Mesenchymal stem cell (in vitro differentiated cells and primary cell): ENCODE data around the gene PIEZO1.

Source experiments
- DNase-seq: peaks from one replicate; pipeline ENCODE4 v3.0.0-alpha.2; 2013
- H2AFZ ChIP-seq: one replicate; pipeline ENCODE4 v1.6.1; 2013; ENCODE audit warnings: low read depth, mild to moderate bottlenecking, control low read depth, inconsistent platforms, low read length, moderate library complexity
- H2AK5ac ChIP-seq: 2 replicates; pipeline ENCODE4 v1.6.1; 2013; ENCODE audit warnings: low read length, moderate library complexity, mild to moderate bottlenecking, inconsistent platforms; ENCODE audit not compliant: severe bottlenecking
- H2BK120ac ChIP-seq: one replicate; pipeline ENCODE4 v1.6.1; 2013; ENCODE audit warnings: low read depth, mild to moderate bottlenecking, inconsistent platforms, low read length, moderate library complexity
- H2BK12ac ChIP-seq, 2 experiments: one replicate each; pipeline ENCODE4 v1.6.1; 2013; ENCODE audit warnings: inconsistent platforms in 2 of 2, low read length in 2 of 2, mild to moderate bottlenecking in 2 of 2, moderate library complexity in 2 of 2, control low read depth in 1 of 2
- H2BK15ac ChIP-seq: one replicate; pipeline ENCODE4 v1.6.1; 2013; ENCODE audit warnings: mild to moderate bottlenecking, low read depth, inconsistent platforms; ENCODE audit not compliant: poor library complexity, severe bottlenecking
- H2BK5ac ChIP-seq: 2 replicates; pipeline ENCODE4 v1.6.1; 2013; ENCODE audit warnings: low read depth, mild to moderate bottlenecking, low read length, control low read depth, inconsistent platforms; ENCODE audit not compliant: poor library complexity, severe bottlenecking
- H3K14ac ChIP-seq, 2 experiments: one replicate each; pipeline ENCODE4 v1.6.1; 2013; ENCODE audit warnings: inconsistent platforms in 2 of 2, low read length in 2 of 2, control low read depth in 1 of 2, mild to moderate bottlenecking in 1 of 2, moderate library complexity in 1 of 2
- H3K18ac ChIP-seq, 2 experiments: one replicate each; pipeline ENCODE4 v1.6.1; 2013; ENCODE audit warnings: inconsistent platforms in 2 of 2, low read length in 2 of 2, control low read depth in 1 of 2, low read depth in 1 of 2, mild to moderate bottlenecking in 1 of 2
- H3K23ac ChIP-seq, 2 experiments: one replicate each; pipeline ENCODE4 v1.6.1; 2013; ENCODE audit warnings: inconsistent platforms in 2 of 2, low read length in 2 of 2, mild to moderate bottlenecking in 2 of 2, moderate library complexity in 2 of 2, control low read depth in 1 of 2
- H3K27ac ChIP-seq: 2 replicates; pipeline ENCODE4 v1.5.1; 2013; ENCODE audit warnings: mild to moderate bottlenecking, moderate library complexity, low read length, control low read depth, inconsistent platforms; ENCODE audit not compliant: poor library complexity, severe bottlenecking
- H3K27me3 ChIP-seq, 2 experiments: 2 replicates each; pipeline versions ENCODE4 v1.6.1 to v1.7.0; 2013; ENCODE audit warnings: low read length in 2 of 2, mild to moderate bottlenecking in 2 of 2, moderate library complexity in 2 of 2, control low read depth in 1 of 2, inconsistent platforms in 1 of 2; ENCODE audit not compliant: control insufficient read depth in 1 of 2, insufficient read depth in 1 of 2
- H3K36me3 ChIP-seq, 2 experiments: 2 replicates each; pipeline versions ENCODE4 v1.6.1 to v1.7.0; 2013; ENCODE audit warnings: low read length in 2 of 2, control low read depth in 1 of 2, inconsistent platforms in 1 of 2, low read depth in 1 of 2, mild to moderate bottlenecking in 1 of 2; ENCODE audit not compliant: insufficient read depth in 2 of 2, control insufficient read depth in 1 of 2
- H3K4ac ChIP-seq, 2 experiments: one replicate each; pipeline ENCODE4 v1.6.1; 2013; ENCODE audit warnings: inconsistent platforms in 2 of 2, low read length in 2 of 2, mild to moderate bottlenecking in 2 of 2, moderate library complexity in 2 of 2, control low read depth in 1 of 2, low read depth in 1 of 2
- H3K4me1 ChIP-seq: 2 replicates; pipeline ENCODE4 v1.6.1; 2013; ENCODE audit warnings: low read depth, low read length, control low read depth; ENCODE audit not compliant: control insufficient read depth, insufficient read depth
- H3K4me2 ChIP-seq: 2 replicates; pipeline ENCODE4 v1.6.1; 2013; ENCODE audit warnings: low read length, mild to moderate bottlenecking, inconsistent platforms; ENCODE audit not compliant: poor library complexity, severe bottlenecking
- H3K4me3 ChIP-seq, 2 experiments: 2 replicates each; pipeline versions ENCODE4 v1.5.1 to v1.7.0; 2013; ENCODE audit warnings: low read length in 2 of 2, mild to moderate bottlenecking in 2 of 2, control low read depth in 1 of 2, low read depth in 1 of 2; ENCODE audit not compliant: insufficient read depth in 1 of 2
- H3K79me1 ChIP-seq: replicated peaks from 2 replicates; pipeline ENCODE4 v1.6.1; 2013; ENCODE audit warnings: mild to moderate bottlenecking, control low read depth, low read length, inconsistent platforms; ENCODE audit not compliant: poor library complexity, severe bottlenecking
- H3K9ac ChIP-seq: 2 replicates; pipeline ENCODE4 v1.7.0; 2013; ENCODE audit warnings: mild to moderate bottlenecking, low read length, moderate library complexity
- H3K9me3 ChIP-seq: 2 replicates; pipeline ENCODE4 v1.7.0; 2013; ENCODE audit warnings: mild to moderate bottlenecking, low read length; ENCODE audit not compliant: control insufficient read depth
- H4K8ac ChIP-seq: one replicate; pipeline ENCODE4 v1.6.1; 2013; ENCODE audit warnings: inconsistent platforms, mild to moderate bottlenecking, low read length, moderate library complexity
- H4K91ac ChIP-seq: one replicate; pipeline ENCODE4 v1.6.1; 2013; ENCODE audit warnings: mild to moderate bottlenecking, low read length, inconsistent platforms
- WGBS: methylation state at CpG from one replicate; pipeline ENCODE4 v1.1.7; 2013; ENCODE audit warnings: mixed read lengths; 5-methylcytosine and 5-hydroxymethylcytosine counted together

Gene PIEZO1

GRCh38 chr16:88798772-88799455 lies 13.9 kb upstream of the PIEZO1 start:
- no peak overlapping the region for H2BK15ac ChIP-seq
- H3K9me3 ChIP-seq, result no peaks in the 10 kb centered on the region
- no peak overlapping the region for H3K14ac ChIP-seq
- H3K79me1 ChIP-seq, result peaks cover 3% of the 10 kb centered on the region
- H2AFZ ChIP-seq, result no peak overlapping the region
- no peak overlapping the region for H4K8ac ChIP-seq
- no peak overlapping the region for H3K27ac ChIP-seq
- H2BK5ac ChIP-seq, result no peak overlapping the region
- no peak overlapping the region for H2BK120ac ChIP-seq
- DNase-seq, result no peak
- no peak overlapping the region for H3K23ac ChIP-seq
- H3K9ac ChIP-seq, result no peak overlapping the region
- H4K91ac ChIP-seq, result no peak overlapping the region
- peaks cover 0 to 8% of the 10 kb centered on the region in 2 experiments for H3K36me3 ChIP-seq
- peaks cover 0 to 1% of the 10 kb centered on the region in 2 experiments for H3K27me3 ChIP-seq
- peaks cover 9% of the 10 kb centered on the region for H3K4me1 ChIP-seq
- H3K18ac ChIP-seq, result no peak overlapping the region
- H3K4ac ChIP-seq, result no peak overlapping the region
- no peak overlapping the region for H2AK5ac ChIP-seq
- no peak overlapping the region for H3K4me3 ChIP-seq
- no peak overlapping the region for H3K4me2 ChIP-seq
- no peak overlapping the region for H2BK12ac ChIP-seq

DNA sequence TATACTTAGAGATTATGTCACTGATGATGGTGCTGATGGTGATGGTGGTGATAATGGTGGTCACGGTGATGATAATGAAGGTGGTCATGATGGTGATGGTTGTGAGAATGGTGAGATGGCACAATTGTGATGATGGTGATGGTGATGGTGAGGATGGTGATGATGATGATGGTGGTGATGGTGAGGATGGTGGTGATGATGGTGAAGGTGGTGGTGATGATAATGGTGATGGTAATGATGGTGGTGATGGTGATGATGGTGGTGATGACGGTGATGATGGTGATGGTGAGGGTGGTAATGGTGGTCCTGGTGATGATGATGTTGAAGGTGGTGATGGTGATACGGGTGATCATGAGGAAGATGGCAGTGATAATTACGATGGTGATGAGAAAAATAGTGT lies 13.1 kb upstream of the PIEZO1 start:
- peaks cover 8% of the 10 kb centered on the region for H3K4me1 ChIP-seq

DNA sequence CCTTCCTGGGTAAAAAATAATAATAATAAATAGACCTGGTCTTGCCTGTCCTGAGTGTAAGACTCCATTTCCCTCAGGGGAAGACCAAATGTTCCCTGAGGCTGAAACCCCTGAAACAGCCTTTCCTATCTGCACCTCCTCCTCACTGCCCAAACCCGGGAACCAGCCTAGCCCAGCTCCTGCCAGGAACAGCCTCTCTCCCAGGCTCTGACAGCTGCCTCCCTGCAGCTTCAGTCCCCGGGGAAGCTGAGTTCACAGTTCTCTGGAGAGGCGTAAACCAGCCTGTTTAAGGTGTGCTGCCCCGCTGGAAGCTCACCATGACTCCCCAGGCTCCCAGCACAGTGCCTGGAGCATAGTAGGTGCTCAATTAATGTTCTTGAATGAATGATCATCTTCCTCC lies 11.3 kb upstream of the PIEZO1 start:
- no peak overlapping the region for H3K18ac ChIP-seq
- no peak overlapping the region for H2BK5ac ChIP-seq
- H3K4ac ChIP-seq, result no peak overlapping the region
- H2BK120ac ChIP-seq, result no peak overlapping the region
- WGBS, result no CpG with 5 or more reads among the region's 4 CpGs
- no peak overlapping the region for H3K27ac ChIP-seq
- H3K9ac ChIP-seq, result no peak overlapping the region
- H2BK12ac ChIP-seq, result no peak overlapping the region
- H3K14ac ChIP-seq, result no peak overlapping the region
- H2BK15ac ChIP-seq, result no peak overlapping the region
- H3K79me1 ChIP-seq, result no peaks in the 10 kb centered on the region
- H3K9me3 ChIP-seq, result no peaks in the 10 kb centered on the region
- no peak overlapping the region for H3K4me3 ChIP-seq
- no peak overlapping the region for H2AK5ac ChIP-seq
- H3K23ac ChIP-seq, result no peak overlapping the region
- H2AFZ ChIP-seq, result no peak overlapping the region
- peaks cover 4 to 27% of the 10 kb centered on the region in 2 experiments for H3K27me3 ChIP-seq
- no peak overlapping the region for H4K91ac ChIP-seq
- no peak for DNase-seq
- H3K4me1 ChIP-seq, result peaks cover 16% of the 10 kb centered on the region
- no peak overlapping the region for H3K4me2 ChIP-seq
- no peak overlapping the region for H4K8ac ChIP-seq
- peaks cover 0 to 8% of the 10 kb centered on the region in 2 experiments for H3K36me3 ChIP-seq

More for the DNA sequence above, 13.1 kb upstream of the PIEZO1 start:
- Histone ChIP-seq H4K91ac (no peak overlapping the region), H4K8ac (no peak overlapping the region), H2BK120ac (no peak overlapping the region), H3K23ac (no peak overlapping the region), H3K27me3 (peaks cover 4 to 9% of the 10 kb centered on the region in 2 experiments), H3K27ac (no peak overlapping the region), H2AFZ (no peak overlapping the region), H2BK5ac (no peak overlapping the region), H3K36me3 (peaks cover 0 to 8% of the 10 kb centered on the region in 2 experiments), H3K4ac (no peak overlapping the region), H3K18ac (no peak overlapping the region), H3K4me2 (no peak overlapping the region), H2BK15ac (no peak overlapping the region), H3K9ac (no peak overlapping the region), H3K4me3 (no peak overlapping the region), H2BK12ac (no peak overlapping the region), H3K9me3 (no peaks in the 10 kb centered on the region), H3K79me1 (peaks cover 3% of the 10 kb centered on the region), H2AK5ac (no peak overlapping the region), H3K14ac (no peak overlapping the region)
- over 99% methylated on average over 4 of the region's 4 CpGs for WGBS
- no peak for DNase-seq

DNA sequence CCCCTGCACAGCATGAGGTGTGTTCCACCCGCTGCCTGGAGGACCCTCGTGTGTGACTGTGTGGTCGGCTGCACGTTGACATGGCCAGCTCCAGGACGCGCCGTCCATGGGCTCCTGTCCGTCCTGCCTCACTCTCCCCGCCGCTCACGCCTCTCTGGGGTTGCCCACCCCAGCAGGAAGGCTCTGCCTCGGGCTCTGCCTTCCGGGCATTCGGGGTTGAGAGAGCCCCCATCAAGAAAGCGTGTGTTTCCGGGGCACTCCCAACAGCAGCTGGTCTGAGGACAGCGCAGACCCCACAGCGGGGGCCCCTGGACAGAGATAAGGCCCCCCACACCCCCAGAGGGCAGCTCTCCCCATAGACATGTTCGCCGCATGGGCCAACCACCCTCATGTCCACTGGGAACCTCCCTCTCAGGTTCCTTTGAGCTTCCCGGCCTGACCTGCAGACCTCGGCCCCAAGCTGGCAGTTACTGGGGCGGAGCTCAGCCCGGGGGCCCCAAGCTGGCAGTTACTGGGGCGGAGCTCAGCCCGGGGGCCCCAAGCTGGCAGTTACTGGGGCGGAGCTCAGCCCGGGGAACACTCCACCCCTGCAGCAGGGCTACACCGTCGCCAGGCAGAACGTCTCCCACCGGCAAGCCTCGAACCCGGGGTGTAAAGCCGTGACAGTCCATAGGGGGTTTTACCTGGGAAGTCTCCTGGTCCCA lies 8.4 kb upstream of the PIEZO1 start:
- Histone ChIP-seq H3K4ac (no peak overlapping the region), H3K18ac (no peak overlapping the region), H2AK5ac (no peak overlapping the region), H2BK12ac (peak overlapping the region in 1 of 2 experiments; percentile 19), H3K9ac (no peak overlapping the region), H3K36me3 (no peaks in the 10 kb centered on the region), H2BK15ac (peak overlapping the region; percentile 6), H3K14ac (no peak overlapping the region), H3K4me3 (no peak overlapping the region), H3K79me1 (no peaks in the 10 kb centered on the region), H3K4me1 (peaks cover 31% of the 10 kb centered on the region), H2BK5ac (no peak overlapping the region), H2AFZ (no peak overlapping the region), H4K8ac (no peak overlapping the region), H4K91ac (peak overlapping the region; percentile 25), H3K9me3 (no peaks in the 10 kb centered on the region), H2BK120ac (no peak overlapping the region), H3K27me3 (peaks cover 4 to 31% of the 10 kb centered on the region in 2 experiments), H3K23ac (no peak overlapping the region), H3K27ac (no peak overlapping the region), H3K4me2 (no peak overlapping the region)
- 72% methylated on average over 35 of the region's 35 CpGs for WGBS
- DNase-seq, result no peak
